ENCODE measurements around the gene LDB2. TPM values are rescaled to one million over a fixed set of nuclear protein-coding genes. Genes with fewer than 3 reads are reported as not detected.

The LDB2 gene
- total and polyA plus RNA-seq, 2 donors (not counting 3 experiments of a cell fraction or from before 2014, with no cell fraction given), result 127 to 223 TPM

GRCh38 chr4:16765546-16765945, 132.9 kb downstream of the LDB2 start:
- dilution Hi-C loops (cut with MboI; ENCODE audit: extremely low pct_ligation_motif_present, low sequenced_read_pairs) (no loop called here), intact Hi-C loops (cut with micrococcal nuclease) (no loop called here)
- Histone ChIP-seq H3K9me1 (replicated peaks; ENCODE audit: control insufficient read depth, extremely low read depth, insufficient read depth, low read length) (no peaks in the 10 kb centered on the region), H3K4me1 (ENCODE audit: control insufficient read depth, extremely low read depth, insufficient read depth, low read length) (no peaks in the 10 kb centered on the region), H4K20me1 (replicated peaks; ENCODE audit: control insufficient read depth, extremely low read depth, insufficient read depth, low read length) (no peaks in the 10 kb centered on the region), H3K4me3 (replicated peaks in 1 of 3; ENCODE audit: insufficient read depth in 1 of 3, low read depth in 1 of 3, low read length in 3 of 3) (no peak overlapping the region), H3K79me2 (ENCODE audit: control insufficient read depth, insufficient read depth, low read length) (no peaks in the 10 kb centered on the region), H3K9me3 (replicated peaks; ENCODE audit: control insufficient read depth, insufficient read depth, low read length) (no peaks in the 10 kb centered on the region), H3K9ac (replicated peaks; ENCODE audit: extremely low read depth, insufficient read depth, low read length) (no peak overlapping the region), H3K36me3 (ENCODE audit: control insufficient read depth in 2 of 2, extremely low read depth in 1 of 2, insufficient read depth in 2 of 2, low read length in 2 of 2) (no peaks in the 10 kb centered on the region), H3K27me3 (ENCODE audit: control insufficient read depth in 2 of 2, insufficient read depth in 2 of 2, low read length in 2 of 2) (no peaks in the 10 kb centered on the region), H2AFZ (ENCODE audit: low read depth, low read length) (no peak overlapping the region), H3K4me2 (ENCODE audit: insufficient read depth, low read length) (no peak overlapping the region), H3K27ac (ENCODE audit: insufficient read depth, low read depth, low read length) (no peak overlapping the region)
- no peak for FAIRE-seq
- DNase-seq (ENCODE audit: low read depth, low spot score), result no peak
- ChIA-PET CTCF (interaction anchor here (1.3 to 2.1 kb wide), 2 partner anchors 8 to 129 kb away, joined by 4 to 6 read pairs; no protein-coding TSS in a partner anchor), POLR2A (no interaction called here)
- BruUV-seq (replicated peaks), result no TSS peak
- TF ChIP-seq EZH2 (IDR thresholded peaks at IDR 0.05; ENCODE audit: borderline replicate concordance, low read depth, low read length, severe bottlenecking) (no peak), POLR2AphosphoS5 (IDR thresholded peaks at IDR 0.05; ENCODE audit: insufficient read depth, low read depth, low read length) (no peak), CTCF (IDR thresholded peaks at IDR 0.05; ENCODE audit: extremely low read depth in 1 of 2, insufficient read depth in 1 of 2, low read depth in 1 of 2, low read length in 2 of 2) (no peak), GATA2 (IDR thresholded peaks at IDR 0.05; ENCODE audit: insufficient read depth, insufficient read length, low read depth, low read length) (no peak), FOS (IDR thresholded peaks at IDR 0.05; ENCODE audit: borderline replicate concordance, insufficient read depth, low read length) (no peak), POLR2A (IDR thresholded peaks at IDR 0.05; ENCODE audit: low read depth, low read length) (no peak), JUN (IDR thresholded peaks at IDR 0.05; ENCODE audit: borderline replicate concordance, insufficient read depth, insufficient read length, low read depth) (no peak), MYC (IDR thresholded peaks at IDR 0.05; ENCODE audit: low read depth, low read length) (no peak)
- TF ChIP-seq, protein P1, sequence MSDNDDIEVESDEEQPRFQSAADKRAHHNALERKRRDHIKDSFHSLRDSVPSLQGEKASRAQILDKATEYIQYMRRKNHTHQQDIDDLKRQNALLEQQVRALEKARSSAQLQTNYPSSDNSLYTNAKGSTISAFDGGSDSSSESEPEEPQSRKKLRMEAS (IDR thresholded peaks at IDR 0.05; ENCODE audit: insufficient read depth, insufficient read length), result no peak
